ENCODE data around the gene PPP4R4. TPM values are rescaled to one million over a fixed set of nuclear protein-coding genes. Genes with fewer than 3 reads are reported as not detected.
"Not testable (repeated sequence)": the region's sequence is repeated elsewhere in the genome, so short reads cannot be mapped to it uniquely, and the experiment has no call there.

The PPP4R4 gene
- total and polyA plus RNA-seq, 4 donors: 1.6 to 25.9 (median 3.8) TPM

- no peaks in the 10 kb centered on the region for H3K27me3 ChIP-seq (ENCODE audit: control insufficient read depth in 3 of 3, insufficient read depth in 3 of 3, low read length in 2 of 3)
- no peak overlapping the region for H3K27ac ChIP-seq (ENCODE audit: low read depth in 1 of 2, low read length in 1 of 2)
- no peak overlapping the region for H3K9ac ChIP-seq (ENCODE audit: insufficient read depth in 1 of 2, low read length in 2 of 2)
- 74 to 90% methylated on average over 3 of the region's 3 CpGs for WGBS, 2 donors
- no peak for TF ChIP-seq CTCF (IDR thresholded peaks at IDR 0.05; ENCODE audit: control extremely low read depth, extremely low read depth)
- no peaks in the 10 kb centered on the region for H3K4me1 ChIP-seq (ENCODE audit: control insufficient read depth in 5 of 5, insufficient read depth in 5 of 5, low read length in 5 of 5)
- H3K9me3 ChIP-seq (ENCODE audit: control insufficient read depth in 4 of 4, insufficient read depth in 3 of 4, low read length in 3 of 4): peaks cover 0 to 4% (median 0%) of the 10 kb centered on the region in 4 donors
- no peak overlapping the region for H3K4me3 ChIP-seq
- DNase-seq (no peak), ATAC-seq (ENCODE audit: insufficient read depth, low FRiP score) (no peak)
- H3K36me3 ChIP-seq (ENCODE audit: control insufficient read depth in 4 of 4, insufficient read depth in 4 of 4, low read length in 4 of 4): no peaks in the 10 kb centered on the region
These were observed 119.4 kb downstream of the PPP4R4 start for GRCh38 chr14:94293578-94293924.

- no peak overlapping the region for H3K9ac ChIP-seq (ENCODE audit: insufficient read depth in 1 of 2, low read length in 2 of 2)
- no peak overlapping the region for H3K27ac ChIP-seq (ENCODE audit: low read depth in 1 of 2, low read length in 1 of 2)
- H3K4me1 ChIP-seq (ENCODE audit: control insufficient read depth in 5 of 5, insufficient read depth in 5 of 5, low read length in 5 of 5): no peaks in the 10 kb centered on the region
- 58 to 61% methylated on average over 9 of the region's 9 CpGs for WGBS, 2 donors
- no peak overlapping the region for H3K4me3 ChIP-seq
- H3K27me3 ChIP-seq (ENCODE audit: control insufficient read depth in 3 of 3, insufficient read depth in 3 of 3, low read length in 2 of 3): no peaks in the 10 kb centered on the region
- peaks cover 0 to 4% (median 0%) of the 10 kb centered on the region in 4 donors for H3K9me3 ChIP-seq (ENCODE audit: control insufficient read depth in 4 of 4, insufficient read depth in 3 of 4, low read length in 3 of 4)
- ATAC-seq (ENCODE audit: insufficient read depth, low FRiP score): no peak
- no peak for TF ChIP-seq CTCF (IDR thresholded peaks at IDR 0.05; ENCODE audit: control extremely low read depth, extremely low read depth)
- no peak for DNase-seq
- H3K36me3 ChIP-seq (ENCODE audit: control insufficient read depth in 4 of 4, insufficient read depth in 4 of 4, low read length in 4 of 4): no peaks in the 10 kb centered on the region
These were observed 121.4 kb downstream of the PPP4R4 start for GRCh38 chr14:94295360-94296180.

GRCh38 chr14:94296181-94296545, 122.0 kb downstream of the PPP4R4 start:
- H3K9ac ChIP-seq (ENCODE audit: insufficient read depth in 1 of 2, low read length in 2 of 2); ATAC-seq (ENCODE audit: insufficient read depth, low FRiP score): not testable (repeated sequence)
- 75 to 78% methylated on average over 4 of the region's 4 CpGs for WGBS, 2 donors

GRCh38 chr14:94298130-94298529, 124.0 kb downstream of the PPP4R4 start:
- no peak overlapping the region for H3K27ac ChIP-seq (ENCODE audit: low read depth in 1 of 2, low read length in 1 of 2)

More at GRCh38 chr14:94296181-94296545, 122.0 kb downstream of the PPP4R4 start:
- H3K27ac ChIP-seq (ENCODE audit: low read depth in 1 of 2, low read length in 1 of 2); H3K4me3 ChIP-seq; H3K27me3 ChIP-seq (ENCODE audit: control insufficient read depth in 3 of 3, insufficient read depth in 3 of 3, low read length in 2 of 3); H3K36me3 ChIP-seq (ENCODE audit: control insufficient read depth in 4 of 4, insufficient read depth in 4 of 4, low read length in 4 of 4); H3K9me3 ChIP-seq (ENCODE audit: control insufficient read depth in 4 of 4, insufficient read depth in 3 of 4, low read length in 3 of 4); H3K4me1 ChIP-seq (ENCODE audit: control insufficient read depth in 5 of 5, insufficient read depth in 5 of 5, low read length in 5 of 5); DNase-seq: not testable (repeated sequence)

More at GRCh38 chr14:94298130-94298529, 124.0 kb downstream of the PPP4R4 start:
- H3K4me1 ChIP-seq (ENCODE audit: control insufficient read depth in 5 of 5, insufficient read depth in 5 of 5, low read length in 5 of 5): no peaks in the 10 kb centered on the region
- no peaks in the 10 kb centered on the region for H3K27me3 ChIP-seq (ENCODE audit: control insufficient read depth in 3 of 3, insufficient read depth in 3 of 3, low read length in 2 of 3)
- 91 to 93% methylated on average over 15 of the region's 15 CpGs for WGBS, 2 donors
- H3K9me3 ChIP-seq (ENCODE audit: control insufficient read depth in 4 of 4, insufficient read depth in 3 of 4, low read length in 3 of 4): peaks cover 0 to 4% (median 2%) of the 10 kb centered on the region in 4 donors
- TF ChIP-seq CTCF (IDR thresholded peaks at IDR 0.05; ENCODE audit: control extremely low read depth, extremely low read depth): no peak
- H3K9ac ChIP-seq (ENCODE audit: insufficient read depth in 1 of 2, low read length in 2 of 2): no peak overlapping the region
- no peak for ATAC-seq (ENCODE audit: insufficient read depth, low FRiP score)
- no peak overlapping the region for H3K4me3 ChIP-seq
- DNase-seq: no peak
- no peaks in the 10 kb centered on the region for H3K36me3 ChIP-seq (ENCODE audit: control insufficient read depth in 4 of 4, insufficient read depth in 4 of 4, low read length in 4 of 4)

Data from lung (tissue), 12 donors.